Glomerular visceral epithelial cell (primary cell): ENCODE results near the gene DEF6.
"Not testable (repeated sequence)": the region's sequence is repeated elsewhere in the genome, so short reads cannot be mapped to it uniquely, and the experiment has no call there.

Experiments
- DNase-seq: peaks from one replicate; pipeline ENCODE4 v3.0.0-alpha.2; 2016; ENCODE audit errors: extremely low spot score

DEF6 gene

DNA sequence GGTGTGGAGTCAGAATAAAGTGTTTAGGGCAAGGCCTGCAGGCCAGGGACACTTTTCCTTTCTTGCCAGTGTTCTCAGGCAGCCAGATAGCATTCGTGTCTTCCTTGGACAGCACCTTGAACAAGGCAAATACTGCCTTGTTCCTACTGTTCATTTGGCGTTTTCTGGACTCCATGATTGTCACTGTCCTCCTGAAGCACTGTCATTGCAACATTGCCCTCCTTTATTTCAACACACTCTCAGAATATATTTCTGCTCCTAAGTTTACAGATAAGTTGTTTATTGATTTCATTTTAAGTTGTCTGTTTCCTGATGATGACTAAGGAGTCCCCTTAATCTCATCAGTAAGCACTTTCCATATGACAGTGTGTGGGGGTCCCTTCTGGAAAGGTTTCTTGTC, 15.1 kb upstream of the DEF6 start:
- no peak for DNase-seq

DNA sequence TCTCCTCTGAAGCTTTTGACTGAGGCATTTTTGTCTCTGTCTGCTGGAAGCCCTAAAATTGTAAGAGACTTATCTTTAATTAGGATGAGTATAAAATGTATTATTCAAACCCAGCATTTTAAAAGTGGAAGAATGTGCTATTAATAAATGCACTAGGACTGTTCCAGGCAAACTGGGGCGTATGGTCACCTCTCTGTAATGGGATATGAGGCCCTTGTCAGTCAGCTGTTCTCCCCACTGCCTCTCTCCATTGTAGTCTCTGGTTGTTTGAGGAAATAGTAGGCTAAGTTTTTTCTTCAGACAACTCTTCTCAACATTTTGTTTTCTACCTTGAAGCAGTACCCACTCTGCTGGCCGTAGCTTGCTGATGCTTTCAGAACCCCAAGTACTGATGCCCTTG, 14.3 kb upstream of the DEF6 start:
- DNase-seq, result no peak

DNA sequence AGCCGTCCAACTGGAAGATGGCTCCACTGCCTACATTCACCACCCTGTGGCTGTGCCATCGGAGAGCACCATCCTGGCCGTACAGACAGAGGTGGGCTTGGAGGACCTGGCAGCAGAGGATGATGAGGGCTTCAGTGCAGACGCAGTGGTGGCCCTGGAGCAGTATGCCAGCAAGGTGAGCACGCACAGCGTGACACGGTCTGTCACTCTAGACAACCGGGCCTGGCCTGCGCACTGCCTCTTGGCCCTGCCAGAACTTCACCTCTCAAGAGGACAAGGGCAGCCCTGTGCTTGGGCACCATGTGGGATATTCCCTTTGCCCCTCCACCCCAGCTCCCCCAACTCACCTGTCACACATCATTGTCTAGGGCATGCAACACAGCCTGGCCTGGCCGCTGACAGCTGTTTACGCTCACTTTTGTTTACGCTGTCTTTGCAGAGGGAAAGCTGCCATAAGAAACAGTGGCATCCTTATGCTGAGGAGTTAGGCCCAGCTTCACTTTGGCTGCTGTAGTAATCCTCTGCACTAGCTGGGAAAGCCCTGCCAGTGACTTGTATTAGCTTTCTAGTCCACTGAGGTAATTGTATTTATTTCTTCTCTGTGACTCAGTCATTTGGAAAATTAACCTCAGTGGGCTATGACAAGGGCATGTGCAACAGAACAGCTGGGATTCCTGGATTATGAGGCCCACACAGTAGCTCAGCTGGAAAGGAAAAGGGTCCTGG, 9.8 kb upstream of the DEF6 start:
- no peak for DNase-seq

DNA sequence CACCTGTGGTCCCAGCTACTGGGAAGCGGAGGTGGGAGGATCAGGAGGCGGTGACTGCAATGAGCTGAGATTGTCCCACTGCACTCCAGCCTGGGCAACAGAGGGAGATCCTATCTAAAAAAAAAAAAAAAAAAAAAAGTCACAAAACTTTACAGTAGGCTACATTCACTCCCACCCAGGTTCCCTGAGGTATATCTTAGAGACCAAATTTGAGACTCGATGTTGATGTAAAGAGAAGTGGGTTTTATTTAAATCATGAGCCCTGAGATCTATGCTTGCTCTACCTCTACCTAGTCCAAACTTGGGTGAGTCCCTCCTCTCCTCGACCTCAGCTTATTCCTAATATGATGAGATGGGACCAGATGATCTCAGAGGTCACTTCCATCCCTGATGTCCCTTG, 8.8 kb upstream of the DEF6 start:
- no peak for DNase-seq

DNA sequence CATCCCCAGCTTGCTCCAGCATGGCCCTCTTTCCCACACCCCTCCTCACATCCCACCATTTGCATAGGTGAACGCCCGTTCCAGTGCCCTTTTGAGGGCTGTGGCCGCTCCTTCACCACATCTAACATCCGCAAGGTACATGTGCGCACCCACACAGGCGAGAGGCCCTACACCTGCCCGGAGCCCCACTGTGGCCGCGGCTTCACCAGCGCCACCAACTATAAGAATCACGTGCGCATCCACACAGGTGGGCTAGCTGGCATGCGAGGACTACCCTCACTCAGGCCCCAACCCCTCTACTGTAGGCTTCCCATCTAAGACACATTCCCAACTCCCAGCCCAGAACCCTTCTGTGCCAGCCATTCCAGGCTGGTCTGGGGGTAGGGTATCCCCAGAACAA, 6.1 kb upstream of the DEF6 start:
- DNase-seq, result no peak

DNA sequence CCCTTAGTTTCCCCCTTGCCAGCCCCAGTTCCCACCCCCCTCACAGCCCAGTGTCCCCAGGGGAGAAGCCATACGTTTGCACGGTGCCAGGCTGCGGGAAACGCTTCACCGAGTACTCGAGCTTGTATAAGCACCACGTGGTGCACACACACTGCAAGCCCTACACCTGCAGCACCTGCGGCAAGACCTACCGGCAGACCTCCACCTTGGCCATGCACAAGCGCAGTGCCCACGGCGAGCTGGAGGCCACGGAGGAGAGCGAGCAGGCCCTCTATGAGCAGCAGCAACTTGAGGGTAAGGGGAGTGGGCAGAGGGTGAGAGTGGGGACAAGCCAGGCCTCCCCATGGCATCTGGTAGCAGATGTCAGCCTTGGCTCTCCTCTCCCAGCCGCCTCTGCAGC, 5.1 kb upstream of the DEF6 start:
- DNase-seq, result no peak

DNA sequence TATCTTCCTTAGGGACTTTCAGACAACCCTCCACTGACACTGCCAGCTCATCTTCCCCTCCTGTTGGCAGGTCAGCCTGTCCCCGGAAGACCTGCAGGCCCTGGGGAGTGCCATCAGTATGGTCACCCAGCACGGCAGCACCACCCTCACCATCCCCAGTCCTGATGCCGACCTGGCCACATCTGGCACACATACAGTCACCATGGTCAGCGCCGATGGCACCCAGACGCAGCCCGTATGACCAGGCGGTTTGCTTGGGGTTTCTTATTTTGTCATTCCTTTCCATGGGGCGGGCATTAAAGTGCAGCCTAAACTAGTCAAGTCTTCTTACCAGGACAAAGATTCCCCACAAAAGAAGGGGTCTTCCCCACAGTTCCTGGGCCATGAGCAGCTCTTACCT, 3.9 kb upstream of the DEF6 start:
- DNase-seq, result no peak

DNA sequence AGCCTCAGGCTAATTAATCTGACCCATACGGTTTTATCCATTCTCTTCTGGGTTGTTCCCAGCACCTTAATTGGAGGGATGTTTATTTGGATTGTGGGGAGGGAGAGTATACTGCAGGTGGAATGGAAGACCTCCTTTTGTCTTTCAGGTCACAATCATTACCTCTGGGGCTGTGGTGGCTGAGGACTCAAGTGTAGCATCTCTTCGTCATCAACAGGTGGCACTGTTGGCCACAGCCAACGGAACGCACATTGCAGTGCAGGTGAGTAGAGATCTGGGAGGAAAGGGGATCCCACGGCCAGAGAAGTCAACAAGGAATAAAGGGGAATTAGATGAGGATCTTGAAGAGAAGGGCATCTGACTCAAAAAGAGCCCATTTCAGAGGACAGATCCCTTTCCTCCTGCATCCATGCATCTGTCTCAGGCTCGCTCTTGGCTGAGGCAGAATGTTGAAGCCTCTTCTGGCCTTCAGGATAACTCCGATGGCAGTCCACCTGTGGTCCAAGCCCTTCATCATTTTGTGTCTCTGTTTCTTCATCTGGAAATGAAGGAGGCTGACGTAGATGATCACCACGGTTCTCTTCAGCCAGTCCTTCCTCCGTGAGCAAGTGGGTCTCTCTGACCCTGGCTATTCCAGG, 3.2 kb upstream of the DEF6 start:
- DNase-seq, result peak; percentile 44

DNA sequence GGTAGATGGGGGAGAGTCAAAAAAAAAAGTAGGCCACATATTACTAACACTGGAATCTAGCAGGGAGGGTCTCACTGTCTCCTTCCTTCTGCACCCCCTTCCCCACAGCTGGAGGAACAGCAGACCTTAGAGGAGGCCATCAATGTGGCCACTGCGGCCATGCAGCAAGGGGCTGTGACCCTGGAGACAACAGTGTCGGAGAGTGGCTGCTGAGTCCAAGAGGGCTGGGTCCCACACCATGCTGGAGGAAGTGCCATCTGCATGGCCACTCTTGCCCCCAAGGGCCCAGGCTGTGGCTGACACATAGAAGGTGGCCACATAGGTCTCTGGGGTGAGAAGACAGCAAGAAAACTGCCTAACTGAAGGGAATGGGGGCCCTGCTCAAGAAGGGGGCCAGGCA, 2.6 kb upstream of the DEF6 start:
- no peak for DNase-seq

DNA sequence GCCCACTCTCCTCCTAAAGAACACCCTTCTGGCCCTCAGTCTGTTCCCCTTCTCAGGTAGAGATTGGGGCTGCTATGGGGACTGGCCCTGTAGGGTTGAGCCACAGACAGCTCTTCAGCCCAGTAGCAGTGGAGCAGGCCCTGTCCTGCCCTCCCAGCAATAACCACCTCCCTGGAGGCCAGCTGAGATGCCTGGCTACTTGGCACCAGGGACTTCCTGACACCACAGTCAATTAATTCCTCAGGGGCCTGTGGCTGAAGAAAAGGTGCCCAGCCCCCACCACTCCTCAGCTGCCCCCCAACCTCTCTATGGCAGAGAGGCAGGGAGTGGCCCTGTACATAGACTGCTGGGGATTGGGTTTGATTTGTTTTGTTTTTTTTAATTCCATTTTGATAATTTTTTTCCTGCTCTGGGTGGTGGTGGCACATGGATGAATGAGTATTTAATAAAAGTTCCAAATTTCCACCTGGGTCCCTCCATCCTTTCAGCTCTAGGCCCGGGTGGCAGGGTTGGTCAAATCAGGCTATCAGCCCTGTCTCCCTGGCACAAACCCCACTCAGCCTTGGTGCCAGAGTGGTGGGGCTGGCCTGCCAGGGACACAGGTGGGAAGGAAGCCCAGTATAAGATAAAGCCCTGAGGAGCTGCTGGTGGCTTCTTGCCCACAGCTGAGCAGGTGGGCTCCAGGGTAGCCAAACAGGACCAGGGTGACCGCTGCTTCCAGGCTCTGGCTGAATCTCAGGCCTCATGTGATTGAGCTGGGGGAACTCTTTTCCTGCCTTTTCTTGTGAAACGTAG, 1.9 kb upstream of the DEF6 start:
- DNase-seq, result no peak

DNA sequence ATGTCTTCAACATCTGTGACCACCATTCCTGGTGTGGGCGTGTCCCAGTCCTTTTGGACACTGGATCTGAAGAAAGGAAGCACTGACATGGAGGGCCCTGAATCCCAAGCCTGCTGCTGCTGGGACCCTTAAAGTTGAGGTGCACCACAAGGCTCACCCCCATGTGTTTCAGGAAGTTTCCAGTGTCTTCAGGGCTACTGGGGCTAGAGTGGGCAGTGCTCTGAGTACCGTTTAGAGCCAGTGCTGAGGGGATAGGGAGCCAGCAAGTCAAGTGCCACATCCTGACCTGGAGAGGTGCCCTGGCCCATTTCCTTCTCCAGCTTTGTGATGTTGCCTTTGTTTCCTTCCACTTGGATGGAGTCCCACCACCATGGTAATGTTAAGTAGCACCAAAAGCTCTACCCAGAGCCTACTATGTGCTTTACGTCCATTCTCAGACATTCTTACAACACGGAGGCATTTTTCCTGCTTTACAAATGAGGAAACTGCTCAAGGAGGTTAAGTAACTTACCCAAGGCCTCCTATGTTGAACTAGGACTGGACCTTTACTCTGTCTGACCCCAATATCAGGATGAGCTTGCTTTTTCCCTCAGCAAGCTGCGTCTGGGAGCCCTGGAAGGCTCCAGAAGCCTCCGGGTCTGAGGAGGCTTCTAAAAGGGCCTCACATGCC, 552 bp upstream of the DEF6 start:
- no peak for DNase-seq

DNA sequence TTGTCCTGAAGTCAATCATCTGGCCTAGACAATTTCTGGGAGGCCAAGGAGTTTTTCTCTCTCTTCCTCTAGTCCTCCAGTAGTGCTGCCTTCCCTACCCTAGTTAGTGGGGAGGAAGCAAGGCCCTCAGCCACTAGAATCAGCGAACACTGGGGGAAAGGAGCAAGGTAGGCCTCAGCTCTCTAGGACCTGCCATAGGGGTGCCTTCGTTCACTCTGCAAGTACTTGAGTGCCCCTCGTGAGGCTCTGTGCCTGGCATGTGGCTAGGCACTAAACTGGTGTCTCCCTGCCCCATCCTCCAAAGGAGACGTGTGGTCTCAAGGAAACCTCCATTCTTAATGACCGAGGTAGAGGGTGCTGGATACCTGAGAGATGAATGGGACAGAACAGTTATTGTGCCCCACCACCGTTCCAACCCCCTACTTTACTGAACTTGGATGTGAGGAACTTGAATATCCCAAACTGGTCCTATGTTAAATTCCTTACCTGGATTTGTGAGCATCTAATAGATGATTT, 1.1 kb downstream of the DEF6 start:
- no peak for DNase-seq

DNA sequence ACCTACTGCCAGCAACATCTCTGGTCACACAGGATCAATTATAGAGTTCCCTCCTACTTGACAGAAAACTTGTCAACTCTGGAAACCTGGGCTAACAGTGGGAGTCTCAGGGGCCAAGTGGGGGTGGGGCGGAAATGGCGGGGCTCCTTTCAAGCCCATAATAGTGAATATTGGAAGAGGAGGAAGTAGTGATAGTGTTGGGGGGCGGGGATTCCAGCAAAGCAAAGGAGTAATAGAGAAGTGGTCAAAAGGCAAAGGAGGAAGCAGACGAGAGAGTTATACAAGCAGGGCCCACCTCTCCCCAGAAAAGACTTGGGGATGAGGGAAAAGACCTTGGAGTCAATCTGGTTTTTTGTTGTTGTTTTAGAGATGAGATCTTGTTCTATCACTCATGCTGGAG, 2.1 kb downstream of the DEF6 start:
- no peak for DNase-seq

DNA sequence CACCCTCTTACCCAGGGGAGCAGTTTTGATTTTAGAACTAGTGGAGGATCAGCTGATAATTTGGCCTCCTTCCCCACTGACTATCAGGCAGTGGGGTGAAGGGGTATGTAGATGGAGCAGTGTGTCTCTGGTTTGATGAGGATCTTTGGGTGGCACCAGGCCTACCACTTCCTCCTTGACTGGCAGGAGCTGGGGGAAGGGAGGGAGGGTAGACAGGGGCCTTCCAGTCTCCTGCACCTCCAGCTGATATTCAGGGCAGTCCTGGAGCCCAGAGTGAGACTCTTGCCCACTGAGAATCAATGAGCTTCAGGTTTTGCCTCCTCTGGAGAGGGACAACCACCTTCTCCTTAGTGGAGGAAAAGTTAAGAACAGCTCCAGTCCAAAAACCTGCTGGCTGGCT, 3.2 kb downstream of the DEF6 start:
- DNase-seq, result no peak

DNA sequence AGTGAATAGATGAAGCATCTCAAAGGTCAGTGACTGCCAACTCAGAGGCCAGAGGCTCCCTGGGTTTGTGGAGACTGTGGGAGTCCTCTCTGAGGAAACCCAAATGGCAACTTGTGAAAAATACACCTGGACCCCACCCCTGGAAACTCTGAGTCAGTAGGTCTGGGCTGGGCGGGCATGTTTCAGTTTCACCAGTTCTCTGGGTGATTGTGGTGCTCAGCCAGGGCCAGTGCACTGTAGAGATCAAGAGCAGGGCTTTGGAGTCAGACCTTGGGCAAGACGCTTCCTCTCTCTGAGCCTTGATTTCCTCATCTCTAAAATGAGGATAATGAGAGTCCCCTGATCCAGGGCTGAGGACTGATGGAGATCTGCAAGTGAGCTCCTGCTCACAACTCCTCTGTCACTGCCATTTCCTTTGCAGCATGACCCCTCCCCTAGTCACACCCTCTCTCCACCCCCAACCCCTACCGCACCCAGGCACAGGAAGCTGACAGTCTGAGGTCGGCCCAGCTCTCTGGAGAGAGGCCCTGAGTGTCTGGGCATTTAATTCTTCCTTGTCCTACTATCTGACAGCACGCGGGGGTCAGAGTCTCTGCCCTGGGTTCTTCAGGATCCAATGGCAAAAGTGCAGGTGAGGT, 5.1 kb downstream of the DEF6 start:
- DNase-seq, result peak; percentile 30

DNA sequence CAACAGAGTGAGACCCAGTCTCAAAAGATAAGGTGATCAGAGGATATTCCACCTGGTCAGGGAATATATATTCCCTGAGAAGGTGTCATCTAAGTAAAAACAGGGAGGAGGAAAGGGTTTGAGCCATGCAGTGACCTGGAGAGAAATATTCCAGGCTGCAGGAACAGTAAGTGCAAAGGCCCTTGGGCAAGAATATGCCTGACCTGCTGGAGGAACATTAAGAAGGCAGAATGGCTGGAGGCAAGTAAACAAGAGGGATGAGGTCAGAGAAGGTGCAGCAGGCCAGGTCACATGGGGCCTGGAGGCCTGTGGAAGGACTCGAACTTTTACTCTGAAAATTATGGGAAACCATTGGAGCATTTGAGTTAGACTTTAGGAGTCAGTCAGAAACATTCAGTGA, 6.7 kb downstream of the DEF6 start:
- DNase-seq, result no peak

DNA sequence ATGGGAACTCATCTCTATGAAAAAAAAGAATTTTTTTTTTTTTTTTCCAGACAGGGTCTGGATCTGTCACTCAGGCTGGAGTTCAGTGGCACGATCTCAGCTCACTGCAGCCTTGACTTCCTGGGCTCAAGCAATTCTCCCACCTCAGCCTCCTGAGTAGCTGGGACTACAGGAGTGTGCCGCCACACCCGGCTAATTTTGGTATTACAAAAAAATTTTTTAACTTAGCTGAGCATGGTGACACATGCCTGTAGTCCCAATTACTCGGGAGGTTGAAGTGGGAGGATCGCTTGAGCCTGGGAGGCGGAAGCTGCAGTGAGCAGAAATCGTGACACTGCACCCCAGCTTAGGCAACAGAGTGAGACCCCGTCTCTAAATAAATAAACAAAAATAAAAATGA, 7.5 kb downstream of the DEF6 start:
- DNase-seq, result no peak

DNA sequence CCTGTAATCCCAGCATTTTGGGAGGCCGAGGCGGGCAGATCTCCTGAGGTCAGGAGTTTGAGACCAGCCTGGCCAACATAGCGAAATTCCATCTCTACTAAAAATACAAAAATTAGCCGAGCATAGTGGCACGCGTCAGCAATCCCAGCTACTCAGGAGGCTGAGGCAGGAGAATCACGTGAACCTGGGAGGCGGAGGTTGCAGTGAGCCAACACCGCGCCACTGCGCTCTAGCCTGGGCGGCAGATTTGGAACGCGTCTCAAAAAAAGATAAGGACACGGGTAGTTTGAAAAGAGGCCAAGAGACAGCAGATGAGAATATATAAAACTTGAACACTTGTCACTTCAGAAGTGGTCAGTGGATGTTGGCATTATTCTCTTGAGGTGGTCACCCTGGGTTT, 9.5 kb downstream of the DEF6 start:
- DNase-seq, result not testable (repeated sequence)

DNA sequence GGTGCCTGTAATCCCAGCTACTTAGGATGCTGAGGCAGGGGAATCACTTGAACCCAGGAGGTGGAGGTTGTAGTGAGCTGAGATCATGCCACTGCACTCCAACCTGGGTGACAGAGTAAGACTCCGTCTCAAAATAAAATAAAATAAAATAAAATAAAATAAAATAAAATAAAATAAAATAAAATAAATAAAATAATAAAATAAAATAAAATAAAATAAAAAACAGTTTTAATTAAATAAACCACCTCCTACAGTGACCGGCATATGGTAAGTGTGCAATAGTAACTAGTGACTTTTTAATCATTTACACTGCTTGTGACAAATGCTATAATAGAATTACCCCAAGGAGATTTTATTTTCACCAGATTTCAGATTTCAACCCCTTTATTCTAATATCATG, 10.9 kb downstream of the DEF6 start:
- not testable (repeated sequence) for DNase-seq

DNA sequence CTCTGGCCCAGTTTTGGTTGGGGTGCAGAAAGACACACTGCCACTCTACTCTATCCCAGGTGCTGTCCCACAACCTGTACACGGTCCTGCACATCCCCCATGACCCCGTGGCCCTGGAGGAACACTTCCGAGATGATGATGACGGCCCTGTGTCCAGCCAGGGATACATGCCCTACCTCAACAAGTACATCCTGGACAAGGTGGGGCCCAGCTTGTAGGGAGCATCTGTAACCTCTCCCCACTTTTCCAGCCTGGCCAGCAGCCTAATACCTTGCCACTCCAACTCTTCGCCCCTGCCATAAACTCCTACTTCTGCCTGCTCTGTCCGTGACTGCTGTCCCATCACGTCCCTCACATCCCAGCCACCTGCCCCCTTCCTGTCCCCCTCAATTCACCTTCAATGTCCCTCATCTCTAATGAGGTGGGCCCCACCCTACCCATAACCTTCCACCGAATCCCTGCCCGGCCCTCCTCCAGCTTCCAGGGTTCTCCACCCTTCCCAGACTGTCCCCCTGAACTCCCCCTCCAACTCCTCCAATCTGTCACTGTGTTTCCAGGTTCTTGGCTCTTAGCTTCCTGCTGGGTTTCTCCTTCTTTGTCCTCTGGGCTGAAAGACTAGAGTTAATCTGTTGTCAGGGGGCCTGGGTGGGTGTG, 12.1 kb downstream of the DEF6 start:
- no peak for DNase-seq

DNA sequence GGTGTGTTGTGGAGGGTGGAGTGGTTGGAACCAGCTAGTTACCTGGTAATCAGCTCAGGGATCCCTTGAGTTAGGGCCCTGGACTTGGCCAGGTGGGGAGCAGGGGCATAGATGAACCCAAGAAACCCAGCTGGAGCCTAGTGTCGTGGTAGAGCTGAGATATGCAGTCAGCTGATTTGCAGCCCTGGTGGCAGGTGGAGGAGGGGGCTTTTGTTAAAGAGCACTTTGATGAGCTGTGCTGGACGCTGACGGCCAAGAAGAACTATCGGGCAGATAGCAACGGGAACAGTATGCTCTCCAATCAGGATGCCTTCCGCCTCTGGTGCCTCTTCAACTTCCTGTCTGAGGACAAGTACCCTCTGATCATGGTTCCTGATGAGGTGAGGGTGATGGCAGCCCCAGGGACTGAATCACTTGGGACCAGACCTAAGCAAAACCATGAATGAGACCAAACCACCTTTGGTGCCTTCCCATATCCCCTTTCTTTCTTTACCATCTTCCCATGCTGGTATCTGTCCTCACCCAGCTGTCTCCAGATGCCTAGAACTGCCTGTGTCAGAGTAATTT, 12.7 kb downstream of the DEF6 start:
- no peak for DNase-seq
